DND-41 (cell line): Measurements from ENCODE around the gene VPS37D.

Experiments
- ATAC-seq: fragments of 200-7000 bp; cut with Tn5 transposase; 3 replicates; pipeline ENCODE4 v1.9.1; 2021; ENCODE audit warnings: low read depth; ENCODE audit not compliant: insufficient read depth
- DNase-seq: peaks from one replicate; pipeline ENCODE4 v3.0.0-alpha.2; 2020
- H2AFZ ChIP-seq: 2 replicates; pipeline ENCODE4 v1.6.0; 2012; ENCODE audit warnings: low read depth, low read length
- H3K27ac ChIP-seq: 2 replicates; pipeline ENCODE4 v1.5.1; 2012; ENCODE audit warnings: low read length, inconsistent platforms
- H3K27me3 ChIP-seq: fragments of 200-600 bp; sonication (generic); 2 replicates; pipeline ENCODE4 v1.6.0; 2012; ENCODE audit warnings: low read length, mild to moderate bottlenecking, inconsistent platforms; ENCODE audit not compliant: insufficient read depth, poor library complexity
- H3K36me3 ChIP-seq: 2 replicates; pipeline ENCODE4 v1.5.1; 2012; ENCODE audit warnings: low read length, inconsistent platforms; ENCODE audit not compliant: insufficient read depth
- H3K4me1 ChIP-seq: 2 replicates; pipeline ENCODE4 v1.5.1; 2012; ENCODE audit warnings: mild to moderate bottlenecking, low read length; ENCODE audit not compliant: insufficient read depth
- H3K4me2 ChIP-seq: 2 replicates; pipeline ENCODE4 v1.6.0; 2012; ENCODE audit warnings: mild to moderate bottlenecking, moderate library complexity, low read length, inconsistent platforms; ENCODE audit not compliant: insufficient read depth
- H3K4me3 ChIP-seq, 2 experiments: fragments of 200-600 bp in 1 of 2; shearing (Covaris generic) in 1 of 2; 2 replicates each; pipeline ENCODE4 v1.5.1; 2012 to 2016; ENCODE audit warnings: inconsistent platforms in 2 of 2, low read length in 2 of 2, mild to moderate bottlenecking in 2 of 2, low read depth in 1 of 2, moderate library complexity in 1 of 2
- H3K79me2 ChIP-seq: 2 replicates; pipeline ENCODE4 v1.6.0; 2012; ENCODE audit warnings: low read length, inconsistent platforms; ENCODE audit not compliant: insufficient read depth
- H3K9ac ChIP-seq: 2 replicates; pipeline ENCODE4 v1.6.0; 2012; ENCODE audit warnings: low read depth, mild to moderate bottlenecking, inconsistent platforms, low read length, moderate library complexity
- H3K9me3 ChIP-seq: 2 replicates; pipeline ENCODE4 v1.5.1; 2012; ENCODE audit warnings: low read length, moderate library complexity, mild to moderate bottlenecking, inconsistent platforms; ENCODE audit not compliant: insufficient read depth, severe bottlenecking
- H4K20me1 ChIP-seq: 2 replicates; pipeline ENCODE4 v1.6.0; 2012; ENCODE audit warnings: low read length; ENCODE audit not compliant: insufficient read depth
- CTCF ChIP-seq: IDR thresholded peaks from 2 replicates; pipeline ENCODE4 v1.5.1; 2012; ENCODE audit warnings: borderline replicate concordance, low read length, moderate library complexity, mild to moderate bottlenecking; ENCODE audit not compliant: poor library complexity, severe bottlenecking; ENCODE audit errors: extremely low read depth
- EZH2 ChIP-seq: IDR thresholded peaks from 3 replicates; pipeline ENCODE4 v1.6.1; 2012; ENCODE audit warnings: borderline replicate concordance, low read depth, mild to moderate bottlenecking, moderate library complexity, low read length, inconsistent platforms; ENCODE audit not compliant: severe bottlenecking

The VPS37D gene

GRCh38 chr7:73699370-73700068 is 31.9 kb downstream of the VPS37D start:
- Histone ChIP-seq H3K36me3 (peaks cover 52% of the 10 kb centered on the region), H3K27ac (no peak overlapping the region), H3K4me1 (peaks cover 6% of the 10 kb centered on the region), H3K27me3 (no peaks in the 10 kb centered on the region), H3K4me3 (no peak overlapping the region), H3K9me3 (no peaks in the 10 kb centered on the region), H4K20me1 (peaks cover 12% of the 10 kb centered on the region), H3K79me2 (no peaks in the 10 kb centered on the region), H2AFZ (no peak overlapping the region), H3K9ac (no peak overlapping the region), H3K4me2 (no peak overlapping the region)
- ATAC-seq (no peak), DNase-seq (no peak)
- TF ChIP-seq EZH2 = no peak
- TF ChIP-seq CTCF = peak; percentile 12

GRCh38 chr7:73700069-73700423 is 32.4 kb downstream of the VPS37D start:
- H3K36me3 ChIP-seq = peaks cover 46% of the 10 kb centered on the region
- no peak overlapping the region for H2AFZ ChIP-seq

GRCh38 chr7:73700581-73701134 is 33.0 kb downstream of the VPS37D start:
- no peak overlapping the region for H2AFZ ChIP-seq
- H3K27ac ChIP-seq = no peak overlapping the region
- TF ChIP-seq EZH2 (no peak), CTCF (no peak)
- H4K20me1 ChIP-seq = peaks cover 19% of the 10 kb centered on the region
- H3K36me3 ChIP-seq = peaks cover 41% of the 10 kb centered on the region
- H3K27me3 ChIP-seq = no peaks in the 10 kb centered on the region
- no peaks in the 10 kb centered on the region for H3K79me2 ChIP-seq
- peaks cover 6% of the 10 kb centered on the region for H3K4me1 ChIP-seq
- H3K9ac ChIP-seq = no peak overlapping the region
- H3K4me2 ChIP-seq = no peak overlapping the region
- DNase-seq (no peak), ATAC-seq (no peak)
- no peak overlapping the region for H3K4me3 ChIP-seq
- no peaks in the 10 kb centered on the region for H3K9me3 ChIP-seq

More at GRCh38 chr7:73700069-73700423, 32.4 kb downstream of the VPS37D start:
- H3K4me3 ChIP-seq = no peak overlapping the region
- no peak for DNase-seq
- no peaks in the 10 kb centered on the region for H3K79me2 ChIP-seq
- no peak overlapping the region for H3K4me2 ChIP-seq
- H3K27ac ChIP-seq = no peak overlapping the region
- H4K20me1 ChIP-seq = peaks cover 18% of the 10 kb centered on the region
- no peak overlapping the region for H3K9ac ChIP-seq
- peaks cover 6% of the 10 kb centered on the region for H3K4me1 ChIP-seq
- H3K27me3 ChIP-seq = no peaks in the 10 kb centered on the region
- TF ChIP-seq CTCF (no peak), EZH2 (no peak)
- H3K9me3 ChIP-seq = no peaks in the 10 kb centered on the region
- no peak for ATAC-seq
